PC-9 (cell line): ENCODE data around the gene STAP1.

Source experiments
- CTCF ChIP-seq: fragments of 200-600 bp; sonication (generic); conservative IDR thresholded peaks from 2 replicates; pipeline ENCODE4 v1.6.1; 2017; ENCODE audit warnings: mixed run types, antibody characterized with exemption, mild to moderate bottlenecking, moderate library complexity
- EZH2 ChIP-seq: fragments of 200-600 bp; sonication (generic); IDR thresholded peaks from 2 replicates; pipeline ENCODE4 v1.8.0; 2017; ENCODE audit warnings: antibody characterized with exemption, low read depth

DNA sequence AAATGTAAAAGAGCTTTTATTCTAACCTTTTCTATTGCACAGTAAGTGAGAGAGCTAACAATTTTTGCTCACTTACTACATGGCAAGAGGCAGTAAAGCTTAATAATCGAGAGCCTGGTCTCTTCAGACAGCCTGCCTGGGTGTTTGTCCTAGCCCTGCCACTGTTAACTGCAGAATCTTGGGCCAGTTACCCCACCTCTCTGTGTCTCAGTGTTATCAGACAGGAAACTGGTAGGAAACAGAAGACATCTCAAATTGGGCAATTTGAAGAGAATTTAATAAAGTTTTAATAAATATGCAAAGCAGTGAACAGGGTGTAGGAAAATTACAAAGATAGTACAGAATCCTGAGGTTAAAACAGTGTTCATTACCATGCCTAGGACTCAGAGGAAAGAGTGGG is 13.4 kb downstream of the STAP1 start:
- TF ChIP-seq CTCF (no peak), EZH2 (no peak)
